Parathyroid adenoma (tissue), 2 donors: ENCODE measurements around the gene VPS35L.
A peak's percentile ranks its signal among the peaks of the same experiment; 100 is the strongest.

ENCODE experiments used
- H2AFZ ChIP-seq: fragments of 300-600 bp; sonication (generic); one replicate; pipeline ENCODE4 v1.7.0; 2017; ENCODE audit warnings: antibody characterized with exemption, mild to moderate bottlenecking
- H3K27ac ChIP-seq: fragments of 300-600 bp; sonication (generic); one replicate; pipeline ENCODE4 v1.7.0; 2017
- H3K27me3 ChIP-seq: fragments of 300-600 bp; sonication (generic); one replicate; pipeline ENCODE4 v1.7.0; 2017; ENCODE audit warnings: low read length; ENCODE audit not compliant: control insufficient read depth, insufficient read depth
- H3K36me3 ChIP-seq: fragments of 300-600 bp; sonication (generic); one replicate; pipeline ENCODE4 v1.7.0; 2017; ENCODE audit warnings: low read length; ENCODE audit not compliant: control insufficient read depth, insufficient read depth
- H3K4me1 ChIP-seq: fragments of 300-600 bp; sonication (generic); one replicate; pipeline ENCODE4 v1.7.0; 2017; ENCODE audit warnings: control low read depth
- H3K4me2 ChIP-seq: fragments of 300-600 bp; sonication (generic); one replicate; pipeline ENCODE4 v1.7.0; 2017; ENCODE audit warnings: low read length
- H3K4me3 ChIP-seq: fragments of 300-600 bp; sonication (generic); one replicate; pipeline ENCODE4 v1.7.0; 2017; ENCODE audit warnings: low read depth, low read length
- H3K79me2 ChIP-seq: fragments of 300-600 bp; sonication (generic); one replicate; pipeline ENCODE4 v1.7.0; 2017; ENCODE audit warnings: control low read depth
- H3K9ac ChIP-seq: fragments of 300-600 bp; sonication (generic); one replicate; pipeline ENCODE4 v1.7.0; 2017; ENCODE audit warnings: mild to moderate bottlenecking
- H3K9me3 ChIP-seq: fragments of 300-600 bp; sonication (generic); one replicate; pipeline ENCODE4 v1.7.0; 2017; ENCODE audit warnings: low read length; ENCODE audit not compliant: control insufficient read depth
- TF ChIP-seq, protein P1 (sequence below): fragments of 300-600 bp; sonication (generic); IDR thresholded peaks from one replicate; pipeline ENCODE4 v1.7.0; 2017; ENCODE audit warnings: antibody characterized with exemption, mild to moderate bottlenecking
- donor health status: primary hyperparathyroidism.

The VPS35L gene

DNA sequence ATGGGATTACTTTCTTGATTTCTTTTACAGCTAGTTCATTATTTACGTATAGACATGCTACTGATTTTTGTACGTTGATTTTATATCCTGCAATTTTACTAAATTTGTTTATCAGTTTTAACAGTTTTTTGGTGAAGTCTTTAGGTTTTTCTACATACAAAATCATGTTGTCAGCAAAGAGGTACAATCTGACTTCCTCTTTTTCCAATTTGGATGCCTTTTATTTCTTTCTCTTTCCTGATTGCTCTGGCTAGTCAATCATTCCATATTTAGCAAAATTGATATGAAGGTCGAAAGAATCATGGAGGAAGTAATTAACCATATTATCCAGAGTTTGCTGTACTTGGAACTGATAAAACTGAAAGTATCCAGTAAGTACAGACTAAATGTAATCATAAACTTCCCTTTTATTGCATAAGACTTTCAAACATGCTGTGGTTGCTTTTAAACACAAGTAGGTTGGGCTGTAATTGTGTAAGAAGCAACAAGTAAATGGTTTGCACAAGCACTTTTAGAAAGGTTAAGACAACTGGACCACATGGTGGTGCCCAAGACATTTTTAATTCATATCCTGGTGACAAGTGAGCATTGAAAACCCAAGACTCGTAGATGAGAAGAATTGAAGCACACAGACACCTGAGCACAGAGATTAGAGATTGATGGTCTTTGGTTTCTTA lies 42.0 kb upstream of the VPS35L start:
- TF ChIP-seq, protein P1, sequence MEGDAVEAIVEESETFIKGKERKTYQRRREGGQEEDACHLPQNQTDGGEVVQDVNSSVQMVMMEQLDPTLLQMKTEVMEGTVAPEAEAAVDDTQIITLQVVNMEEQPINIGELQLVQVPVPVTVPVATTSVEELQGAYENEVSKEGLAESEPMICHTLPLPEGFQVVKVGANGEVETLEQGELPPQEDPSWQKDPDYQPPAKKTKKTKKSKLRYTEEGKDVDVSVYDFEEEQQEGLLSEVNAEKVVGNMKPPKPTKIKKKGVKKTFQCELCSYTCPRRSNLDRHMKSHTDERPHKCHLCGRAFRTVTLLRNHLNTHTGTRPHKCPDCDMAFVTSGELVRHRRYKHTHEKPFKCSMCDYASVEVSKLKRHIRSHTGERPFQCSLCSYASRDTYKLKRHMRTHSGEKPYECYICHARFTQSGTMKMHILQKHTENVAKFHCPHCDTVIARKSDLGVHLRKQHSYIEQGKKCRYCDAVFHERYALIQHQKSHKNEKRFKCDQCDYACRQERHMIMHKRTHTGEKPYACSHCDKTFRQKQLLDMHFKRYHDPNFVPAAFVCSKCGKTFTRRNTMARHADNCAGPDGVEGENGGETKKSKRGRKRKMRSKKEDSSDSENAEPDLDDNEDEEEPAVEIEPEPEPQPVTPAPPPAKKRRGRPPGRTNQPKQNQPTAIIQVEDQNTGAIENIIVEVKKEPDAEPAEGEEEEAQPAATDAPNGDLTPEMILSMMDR, result no peak
- Histone ChIP-seq H3K27ac (no peak overlapping the region), H2AFZ (no peak overlapping the region), H3K9ac (no peak overlapping the region), H3K4me2 (no peak overlapping the region), H3K36me3 (no peaks in the 10 kb centered on the region), H3K79me2 (peaks cover 14% of the 10 kb centered on the region), H3K4me3 (no peak overlapping the region), H3K9me3 (no peaks in the 10 kb centered on the region), H3K27me3 (no peaks in the 10 kb centered on the region), H3K4me1 (peaks cover 7% of the 10 kb centered on the region)

DNA sequence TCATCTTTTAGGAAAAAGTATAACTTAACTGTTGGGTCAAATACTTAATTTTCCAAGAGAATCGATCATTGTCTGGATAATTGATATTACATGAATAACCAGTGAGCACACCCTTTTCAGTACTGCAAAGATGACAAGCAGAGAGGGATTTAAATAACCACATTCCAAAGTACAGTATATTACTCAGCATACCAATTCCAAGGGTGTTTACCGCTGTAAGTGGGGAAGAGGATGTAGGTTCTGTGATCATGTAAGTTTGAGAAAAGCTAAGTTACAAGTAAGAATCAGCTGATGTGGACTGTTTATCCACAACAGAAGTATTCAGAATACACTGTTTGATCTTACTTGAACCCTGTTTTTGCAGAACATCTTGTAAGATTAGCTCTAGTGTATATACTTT lies 39.7 kb upstream of the VPS35L start:
- H3K4me1 ChIP-seq, result peaks cover 7% of the 10 kb centered on the region
- no peak overlapping the region for H2AFZ ChIP-seq
- H3K27me3 ChIP-seq, result no peaks in the 10 kb centered on the region
- no peaks in the 10 kb centered on the region for H3K9me3 ChIP-seq
- no peak overlapping the region for H3K4me2 ChIP-seq
- TF ChIP-seq, protein P1, result no peak
- no peak overlapping the region for H3K27ac ChIP-seq
- no peak overlapping the region for H3K9ac ChIP-seq
- H3K79me2 ChIP-seq, result peaks cover 24% of the 10 kb centered on the region
- H3K4me3 ChIP-seq, result no peak overlapping the region
- H3K36me3 ChIP-seq, result no peaks in the 10 kb centered on the region

DNA sequence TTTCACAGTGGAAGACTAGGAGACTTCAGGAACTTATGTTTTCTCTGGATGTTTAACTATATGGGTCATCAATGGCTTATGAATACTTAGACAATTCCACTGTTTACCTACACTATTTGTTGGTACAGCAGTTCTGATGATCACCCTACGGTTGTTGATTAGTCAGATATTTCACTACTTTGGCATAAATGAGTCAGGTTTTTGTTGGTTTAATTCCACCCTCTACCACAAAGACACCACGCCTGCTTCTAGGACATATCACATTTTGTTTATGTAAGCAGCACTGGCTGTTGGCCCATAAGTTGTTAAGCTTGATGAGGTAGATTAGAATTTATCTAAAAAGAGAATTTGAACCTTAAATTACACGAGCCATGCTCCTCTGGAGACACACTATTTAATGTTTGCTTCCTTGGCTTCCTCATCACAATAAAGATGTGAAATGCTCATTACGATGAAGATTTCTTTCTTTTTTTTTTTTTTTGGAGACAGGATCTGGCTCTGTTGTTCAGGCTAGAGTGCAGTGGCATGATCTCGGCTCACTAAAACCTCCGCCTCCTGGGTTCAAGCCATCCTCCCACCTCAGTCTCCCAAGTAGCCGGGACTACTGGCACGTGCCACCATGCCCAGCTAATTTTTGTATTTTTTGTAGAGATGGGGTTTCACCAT lies 37.9 kb upstream of the VPS35L start:
- Histone ChIP-seq H3K9me3 (no peaks in the 10 kb centered on the region), H2AFZ (no peak overlapping the region), H3K4me3 (peak overlapping the region; percentile 33), H3K27ac (no peak overlapping the region), H3K27me3 (no peaks in the 10 kb centered on the region), H3K9ac (no peak overlapping the region), H3K4me2 (peak overlapping the region; percentile 52), H3K79me2 (peaks cover 24% of the 10 kb centered on the region), H3K4me1 (peaks cover 12% of the 10 kb centered on the region), H3K36me3 (no peaks in the 10 kb centered on the region)
- TF ChIP-seq, protein P1, result no peak

DNA sequence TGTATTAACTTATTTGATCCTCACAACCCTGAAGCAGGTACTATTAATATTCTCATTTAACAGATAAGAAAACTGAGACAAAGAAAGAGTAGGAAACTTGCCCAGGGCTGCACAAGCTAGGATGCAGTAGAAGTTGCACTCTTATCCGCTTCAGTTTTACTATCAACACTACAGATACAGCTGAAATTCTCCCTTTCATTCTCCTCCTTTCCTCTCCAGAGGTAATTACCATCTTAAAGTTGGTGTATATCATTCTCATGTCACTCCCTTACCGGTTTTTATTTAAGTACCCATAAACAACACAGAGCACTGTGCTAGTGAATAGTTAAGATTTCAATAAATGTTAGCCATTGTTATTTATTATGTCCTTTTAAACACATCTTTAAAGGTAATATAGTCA lies 37.1 kb upstream of the VPS35L start:
- H3K9ac ChIP-seq, result no peak overlapping the region
- H3K4me1 ChIP-seq, result peaks cover 17% of the 10 kb centered on the region
- H3K79me2 ChIP-seq, result peaks cover 24% of the 10 kb centered on the region
- no peaks in the 10 kb centered on the region for H3K27me3 ChIP-seq
- no peaks in the 10 kb centered on the region for H3K9me3 ChIP-seq
- H3K36me3 ChIP-seq, result no peaks in the 10 kb centered on the region
- no peak overlapping the region for H2AFZ ChIP-seq
- H3K4me3 ChIP-seq, result no peak overlapping the region
- TF ChIP-seq, protein P1, result no peak
- H3K4me2 ChIP-seq, result peak overlapping the region; percentile 9
- no peak overlapping the region for H3K27ac ChIP-seq
